Lower leg skin (tissue), 4 donors: Measurements from ENCODE around the gene SPEG. TPM values are rescaled to one million over a fixed set of nuclear protein-coding genes. Genes with fewer than 3 reads are reported as not detected.
A peak's percentile ranks its signal among the peaks of the same experiment; 100 is the strongest.

ENCODE experiments used
- DNase-seq, 2 donors: peaks; one replicate each; pipeline ENCODE4 v3.0.0-alpha.2; 2019; ENCODE audit warnings: low spot score in 2 of 2
- H3K4me3 ChIP-seq: fragments of 200-600 bp; sonication (generic); 2 replicates; pipeline ENCODE4 v1.5.1; 2017; ENCODE audit warnings: mild to moderate bottlenecking, low read depth; ENCODE audit not compliant: poor library complexity, severe bottlenecking
- POLR2A ChIP-seq, 2 donors: fragments of 450-650 bp; IDR thresholded peaks; one replicate each; pipeline ENCODE4 v1.6.1; 2016 to 2017; ENCODE audit warnings: antibody characterized with exemption in 2 of 2, mild to moderate bottlenecking in 1 of 2, moderate library complexity in 1 of 2
- WGBS, 2 donors: methylation state at CpG; one replicate each; pipeline ENCODE4 v1.1.5; 2018; 5-methylcytosine and 5-hydroxymethylcytosine counted together
- intact Hi-C: fragments of 100-400 bp; cut with DNase I; formaldehyde crosslinking; loops from one replicate; pipeline ENCODE4 v1.15.0; 2023; ENCODE audit warnings: low total_unique reads
- total RNA-seq, 4 donors: library from RNA; depleted of rRNA; stranded (reverse); fragments of >200 nt; gene quantifications; one replicate each; pipeline ENCODE4 v1.1.0, GENCODE V29; 2016
- TF ChIP-seq, protein P1 (sequence below), 3 donors: fragments of 450-650 bp; IDR thresholded peaks; one replicate each; pipeline ENCODE4 v1.5.1; 2016; ENCODE audit warnings: antibody characterized with exemption in 3 of 3, mild to moderate bottlenecking in 3 of 3, moderate library complexity in 2 of 3

SPEG gene
- total RNA-seq, 4 donors from 2014 or later: 3.3 to 11.4 (median 5.3) TPM

GRCh38 chr2:219495531-219496122 is 61.0 kb downstream of the SPEG start:
- intact Hi-C loops: no loop called here
- 16 to 19% methylated on average over 8 to 13 of the region's 14 CpGs for WGBS, 2 donors
- no peak for DNase-seq

GRCh38 chr2:219496247-219496824 is 61.7 kb downstream of the SPEG start:
- no peak for DNase-seq
- TF ChIP-seq, protein P1, sequence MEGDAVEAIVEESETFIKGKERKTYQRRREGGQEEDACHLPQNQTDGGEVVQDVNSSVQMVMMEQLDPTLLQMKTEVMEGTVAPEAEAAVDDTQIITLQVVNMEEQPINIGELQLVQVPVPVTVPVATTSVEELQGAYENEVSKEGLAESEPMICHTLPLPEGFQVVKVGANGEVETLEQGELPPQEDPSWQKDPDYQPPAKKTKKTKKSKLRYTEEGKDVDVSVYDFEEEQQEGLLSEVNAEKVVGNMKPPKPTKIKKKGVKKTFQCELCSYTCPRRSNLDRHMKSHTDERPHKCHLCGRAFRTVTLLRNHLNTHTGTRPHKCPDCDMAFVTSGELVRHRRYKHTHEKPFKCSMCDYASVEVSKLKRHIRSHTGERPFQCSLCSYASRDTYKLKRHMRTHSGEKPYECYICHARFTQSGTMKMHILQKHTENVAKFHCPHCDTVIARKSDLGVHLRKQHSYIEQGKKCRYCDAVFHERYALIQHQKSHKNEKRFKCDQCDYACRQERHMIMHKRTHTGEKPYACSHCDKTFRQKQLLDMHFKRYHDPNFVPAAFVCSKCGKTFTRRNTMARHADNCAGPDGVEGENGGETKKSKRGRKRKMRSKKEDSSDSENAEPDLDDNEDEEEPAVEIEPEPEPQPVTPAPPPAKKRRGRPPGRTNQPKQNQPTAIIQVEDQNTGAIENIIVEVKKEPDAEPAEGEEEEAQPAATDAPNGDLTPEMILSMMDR (IDR thresholded peaks at IDR 0.05): no peak
- TF ChIP-seq POLR2A (IDR thresholded peaks at IDR 0.05): no peak
- no peak overlapping the region for H3K4me3 ChIP-seq
- 50 to 66% methylated on average over 9 to 17 of the region's 20 CpGs for WGBS, 2 donors
- intact Hi-C loops: no loop called here

More at GRCh38 chr2:219495531-219496122, 61.0 kb downstream of the SPEG start:
- TF ChIP-seq, protein P1 (IDR thresholded peaks at IDR 0.05): no peak
- TF ChIP-seq POLR2A (IDR thresholded peaks at IDR 0.05): no peak
- no peak overlapping the region for H3K4me3 ChIP-seq

- DNase-seq: peak in 1 of 2 donors; percentile 89
- peak overlapping the region; percentile 54 for H3K4me3 ChIP-seq
- intact Hi-C loops: no loop called here
- WGBS, 2 donors: 17 to 34% methylated on average over 23 to 52 of the region's 61 CpGs
- TF ChIP-seq POLR2A (IDR thresholded peaks at IDR 0.05): no peak
- TF ChIP-seq, protein P1 (IDR thresholded peaks at IDR 0.05): no peak
These were observed 62.3 kb downstream of the SPEG start for GRCh38 chr2:219496825-219497494.

DNA sequence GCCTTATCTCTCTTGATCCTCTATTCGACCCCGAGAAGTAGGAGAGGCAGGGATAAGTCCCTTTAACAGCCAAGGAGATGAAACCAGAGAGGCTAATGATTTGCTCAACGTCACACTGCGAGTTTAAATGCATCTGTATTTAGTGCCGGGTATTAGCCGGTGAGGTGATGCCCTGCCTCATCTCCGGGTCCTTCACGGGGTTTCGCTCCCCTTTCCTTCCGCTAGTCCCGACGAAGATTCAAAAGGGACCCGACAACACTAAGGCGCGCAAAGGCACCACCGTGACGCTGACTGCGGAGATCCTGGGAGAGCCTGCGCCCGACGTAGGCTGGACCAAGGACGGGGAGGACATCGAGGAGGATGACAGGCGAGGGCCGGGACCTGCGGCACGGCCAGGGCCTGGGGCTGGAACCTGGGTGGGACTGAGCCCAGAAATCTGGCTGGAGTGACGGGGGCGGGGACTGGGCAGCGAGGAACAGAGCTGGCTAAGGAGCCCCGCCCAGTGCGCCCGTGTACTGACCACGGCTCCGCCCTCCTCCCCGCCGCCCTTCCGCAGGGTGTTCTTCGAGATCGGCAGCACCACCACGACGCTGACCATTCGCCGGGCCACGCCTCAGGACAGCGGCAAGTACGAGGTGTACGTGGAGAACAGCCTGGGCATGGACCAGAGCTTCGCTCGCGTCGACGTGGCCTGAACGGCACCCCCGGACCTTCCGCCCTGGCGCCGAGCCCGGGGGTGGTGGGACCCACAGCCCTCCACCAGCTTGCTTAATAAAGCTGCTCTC is 63.0 kb downstream of the SPEG start:
- TF ChIP-seq POLR2A (IDR thresholded peaks at IDR 0.05): no peak
- TF ChIP-seq, protein P1 (IDR thresholded peaks at IDR 0.05): no peak
- H3K4me3 ChIP-seq: peak overlapping the region; percentile 54
- peak; percentile 86 to 97 for DNase-seq
- WGBS, 2 donors: 3 to 5% methylated on average over 44 to 48 of the region's 59 CpGs
- intact Hi-C loops: no loop called here

- peak within 1 kb of the TSS; percentile 54 for H3K4me3 ChIP-seq
- DNase-seq: peak; percentile 99
- 0% methylated on average over 44 to 47 of the region's 49 CpGs for WGBS, 2 donors
- peak in 1 of 2 donors; percentile 3 for TF ChIP-seq POLR2A (IDR thresholded peaks at IDR 0.05)
- TF ChIP-seq, protein P1 (IDR thresholded peaks at IDR 0.05): no peak
- intact Hi-C loops: no loop called here
These were observed 63.8 kb downstream of the SPEG start, which contains the start of gene GMPPA for GRCh38 chr2:219498280-219499057. Gene GMPPA (plus strand): TSS chr2:219498891. CDS start chr2:219499976, 1,085 bp downstream.
